ENCODE measurements around the gene MRPL55.

MRPL55 gene

GRCh38 chr1:228095938-228096337 lies 13.2 kb downstream of the MRPL55 start:
- H3K4me3 ChIP-seq (ENCODE audit: low read depth in 1 of 2, low read length in 1 of 2): no peak overlapping the region
- no peaks in the 10 kb centered on the region for H3K27me3 ChIP-seq
- peak overlapping the region; percentile 11 for H3K27ac ChIP-seq
- H3K9me3 ChIP-seq: no peaks in the 10 kb centered on the region
- H3K36me3 ChIP-seq: peaks cover 47% of the 10 kb centered on the region
- H3K4me1 ChIP-seq (ENCODE audit: control insufficient read depth in 1 of 2, insufficient read depth in 1 of 2, low read depth in 1 of 2, low read length in 1 of 2): peaks cover 27% of the 10 kb centered on the region in 2 experiments
- TF ChIP-seq CTCF (IDR thresholded peaks at IDR 0.05): no peak

- no peaks in the 10 kb centered on the region for H3K27me3 ChIP-seq
- no peak for TF ChIP-seq CTCF (IDR thresholded peaks at IDR 0.05)
- no peaks in the 10 kb centered on the region for H3K9me3 ChIP-seq
- H3K4me3 ChIP-seq (ENCODE audit: low read depth in 1 of 2, low read length in 1 of 2): no peak overlapping the region
- peaks cover 31% of the 10 kb centered on the region in 2 experiments for H3K4me1 ChIP-seq (ENCODE audit: control insufficient read depth in 1 of 2, insufficient read depth in 1 of 2, low read depth in 1 of 2, low read length in 1 of 2)
- peak overlapping the region; percentile 11 for H3K27ac ChIP-seq
- peaks cover 45% of the 10 kb centered on the region for H3K36me3 ChIP-seq
Observed at GRCh38 chr1:228095161-228095560, 13.9 kb downstream of the MRPL55 start.

- peaks cover 37% of the 10 kb centered on the region in 2 experiments for H3K4me1 ChIP-seq (ENCODE audit: control insufficient read depth in 1 of 2, insufficient read depth in 1 of 2, low read depth in 1 of 2, low read length in 1 of 2)
- H3K9me3 ChIP-seq: no peaks in the 10 kb centered on the region
- H3K27ac ChIP-seq: no peak overlapping the region
- no peaks in the 10 kb centered on the region for H3K27me3 ChIP-seq
- H3K36me3 ChIP-seq: peaks cover 39% of the 10 kb centered on the region
- TF ChIP-seq CTCF (IDR thresholded peaks at IDR 0.05): no peak
- H3K4me3 ChIP-seq (ENCODE audit: low read depth in 1 of 2, low read length in 1 of 2): no peak overlapping the region
Observed at GRCh38 chr1:228094432-228095016, 14.6 kb downstream of the MRPL55 start.

- H3K4me1 ChIP-seq (ENCODE audit: control insufficient read depth in 1 of 2, insufficient read depth in 1 of 2, low read depth in 1 of 2, low read length in 1 of 2): peaks cover 49 to 50% of the 10 kb centered on the region in 2 experiments
Observed at GRCh38 chr1:228093050-228093906, 15.8 kb downstream of the MRPL55 start.

More at GRCh38 chr1:228093050-228093906, 15.8 kb downstream of the MRPL55 start:
- H3K36me3 ChIP-seq: peaks cover 26% of the 10 kb centered on the region
- no peaks in the 10 kb centered on the region for H3K27me3 ChIP-seq
- no peak overlapping the region for H3K4me3 ChIP-seq (ENCODE audit: low read depth in 1 of 2, low read length in 1 of 2)
- H3K9me3 ChIP-seq: no peaks in the 10 kb centered on the region
- no peak for TF ChIP-seq CTCF (IDR thresholded peaks at IDR 0.05)
- peak overlapping the region; percentile 88 for H3K27ac ChIP-seq

Measured in neutrophil (primary cell).